IPS-11a (cell line): ENCODE data around the gene C3orf18.

Experiments used
- H3K4me3 ChIP-seq: one replicate; pipeline ENCODE4 v1.5.1; 2013; ENCODE audit warnings: low read depth, low read length, control low read depth

Gene C3orf18

GRCh38 chr3:50604110-50604621 lies 36.6 kb upstream of the C3orf18 start:
- H3K4me3 ChIP-seq = no peak overlapping the region

- no peak overlapping the region for H3K4me3 ChIP-seq
These were observed 35.9 kb upstream of the C3orf18 start for GRCh38 chr3:50603261-50604109.

GRCh38 chr3:50602595-50603191 lies 35.1 kb upstream of the C3orf18 start:
- no peak overlapping the region for H3K4me3 ChIP-seq

- H3K4me3 ChIP-seq = no peak overlapping the region
These were observed 33.5 kb upstream of the C3orf18 start for GRCh38 chr3:50600841-50601591.

- no peak overlapping the region for H3K4me3 ChIP-seq
These were observed 32.7 kb upstream of the C3orf18 start for GRCh38 chr3:50600141-50600753.

GRCh38 chr3:50599716-50600118 lies 32.2 kb upstream of the C3orf18 start:
- H3K4me3 ChIP-seq = no peak overlapping the region

GRCh38 chr3:50599115-50599715 lies 31.7 kb upstream of the C3orf18 start:
- H3K4me3 ChIP-seq = no peak overlapping the region

GRCh38 chr3:50594253-50594785 lies 26.8 kb upstream of the C3orf18 start:
- H3K4me3 ChIP-seq = no peak overlapping the region

- no peak overlapping the region for H3K4me3 ChIP-seq
These were observed 25.0 kb upstream of the C3orf18 start for GRCh38 chr3:50592568-50592967.

GRCh38 chr3:50591196-50591741 lies 23.7 kb upstream of the C3orf18 start:
- H3K4me3 ChIP-seq = no peak overlapping the region

- H3K4me3 ChIP-seq = no peak overlapping the region
These were observed 21.3 kb upstream of the C3orf18 start for GRCh38 chr3:50588759-50589433.

GRCh38 chr3:50587806-50588758 lies 20.5 kb upstream of the C3orf18 start:
- H3K4me3 ChIP-seq = no peak overlapping the region

GRCh38 chr3:50587373-50587772 lies 19.8 kb upstream of the C3orf18 start:
- no peak overlapping the region for H3K4me3 ChIP-seq

GRCh38 chr3:50586763-50587070 lies 19.2 kb upstream of the C3orf18 start:
- no peak overlapping the region for H3K4me3 ChIP-seq

GRCh38 chr3:50585919-50586762 lies 18.6 kb upstream of the C3orf18 start:
- no peak overlapping the region for H3K4me3 ChIP-seq

GRCh38 chr3:50584391-50584790 lies 16.8 kb upstream of the C3orf18 start:
- H3K4me3 ChIP-seq = no peak overlapping the region

- no peak overlapping the region for H3K4me3 ChIP-seq
These were observed 16.4 kb upstream of the C3orf18 start for GRCh38 chr3:50583897-50584296.

GRCh38 chr3:50582083-50582482 lies 14.5 kb upstream of the C3orf18 start:
- no peak overlapping the region for H3K4me3 ChIP-seq
